NCI-H2171 treated with DMSO at 0.1 percent for 48 hours (cell line): Measurements from ENCODE around the gene SGIP1.
A peak's percentile ranks its signal among the peaks of the same experiment; 100 is the strongest.

Experiments
- DNase-seq: peaks from one replicate; lab custom pipeline; 2025; lab: John Stamatoyannopoulos, UW

Gene SGIP1

DNA sequence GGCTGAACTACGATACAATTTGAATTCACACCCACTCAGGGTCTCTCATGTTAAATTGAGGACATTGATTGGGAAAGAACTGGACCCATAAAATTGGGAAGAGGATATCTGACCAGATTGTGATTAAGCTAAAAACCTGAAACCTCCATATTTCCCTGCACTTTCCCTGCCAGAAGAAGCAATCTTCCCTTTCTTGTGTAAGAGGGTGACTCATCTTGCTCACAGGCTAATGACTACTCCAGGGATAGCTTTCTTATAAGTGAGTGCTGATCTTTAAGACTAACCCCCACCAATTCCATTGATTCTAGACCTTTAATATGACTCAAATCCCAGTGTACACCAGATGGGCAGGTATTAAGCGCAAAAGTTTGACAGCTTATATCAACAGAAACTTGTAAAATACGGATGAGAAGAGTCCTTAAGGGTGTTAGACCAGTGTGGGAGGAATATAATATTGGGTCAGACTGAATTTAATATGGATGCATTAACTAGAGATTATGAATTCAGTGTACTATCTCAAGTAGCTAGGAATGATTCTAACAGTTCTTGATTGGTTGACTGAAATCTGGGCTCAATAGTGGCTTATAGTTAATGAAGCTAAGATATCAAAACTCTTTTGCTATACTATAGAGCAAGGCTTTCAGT is 12.1 kb upstream of the SGIP1 start:
- DNase-seq, result no peak

DNA sequence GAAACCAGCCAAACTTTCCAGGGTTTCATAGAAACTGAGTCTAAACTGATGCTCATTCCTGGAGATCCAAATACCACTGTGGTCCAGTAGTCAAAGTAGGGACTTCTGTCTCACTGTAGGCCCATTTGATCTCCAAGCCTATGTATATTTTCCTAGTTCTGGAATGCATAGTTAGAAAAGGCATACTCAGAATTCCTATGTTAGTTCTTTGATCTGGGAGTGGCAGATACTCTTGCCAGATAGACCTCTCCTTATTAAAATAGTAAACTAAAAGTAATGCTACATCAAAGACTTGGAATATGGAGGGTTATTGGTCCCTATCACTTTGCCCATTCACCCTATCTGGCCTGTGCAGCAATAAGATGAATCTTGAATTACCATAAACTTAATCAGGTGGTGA is 10.4 kb upstream of the SGIP1 start:
- no peak for DNase-seq

DNA sequence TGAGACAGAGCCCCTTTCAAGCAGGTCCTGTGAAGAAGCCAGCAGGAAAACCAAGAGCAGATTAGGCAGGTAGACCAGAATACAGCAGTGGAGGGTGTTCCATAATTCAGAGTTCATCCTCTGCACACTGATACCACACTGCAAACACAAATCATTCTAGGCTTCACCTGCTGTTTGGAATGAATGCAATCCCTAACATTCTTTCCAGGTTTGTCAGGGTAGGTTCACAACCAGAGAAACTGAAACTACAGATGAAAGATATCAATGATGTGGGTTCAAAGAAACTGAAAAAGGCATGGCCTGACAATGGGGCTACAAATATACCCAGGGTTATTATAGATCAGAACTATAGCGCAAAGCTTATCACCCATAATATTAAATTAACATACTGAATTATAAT is 8.9 kb upstream of the SGIP1 start:
- no peak for DNase-seq

DNA sequence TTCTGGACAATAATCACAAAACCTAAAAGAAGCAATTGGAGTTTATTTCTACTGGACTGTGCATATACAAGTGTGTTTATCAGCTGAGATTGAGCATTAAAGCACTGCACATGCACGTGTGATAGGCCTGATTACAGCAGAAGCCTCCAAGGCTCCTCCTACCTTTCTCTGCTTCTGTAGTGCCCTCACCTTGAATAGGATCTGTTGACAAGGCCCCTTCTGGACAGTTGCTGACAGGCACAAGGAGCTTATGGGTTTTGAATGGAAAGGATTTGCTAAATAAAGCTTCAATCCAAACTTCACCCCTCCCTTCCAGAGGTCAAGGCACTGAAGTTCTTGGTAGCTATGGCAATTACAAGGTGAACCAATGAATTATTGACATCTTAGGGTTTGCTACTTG is 7.9 kb upstream of the SGIP1 start:
- no peak for DNase-seq

DNA sequence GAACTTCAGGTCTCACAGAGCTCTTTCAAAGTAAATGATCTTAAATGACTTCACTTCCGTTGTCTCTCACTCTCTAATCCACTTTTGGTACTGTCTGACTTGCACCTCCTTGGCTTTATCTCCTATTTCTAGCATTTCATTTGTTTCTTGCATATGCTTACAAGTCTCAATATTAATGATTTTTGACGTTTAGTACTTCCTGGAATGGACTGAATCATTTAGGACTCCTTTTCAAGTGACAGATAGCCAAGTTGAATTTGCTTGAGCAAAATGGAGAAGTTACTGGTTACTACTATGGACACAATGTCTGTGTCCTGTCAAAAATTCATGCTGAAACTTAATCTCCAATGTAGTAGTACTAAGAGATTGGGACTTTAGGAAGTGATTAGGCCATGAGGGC is 7.0 kb upstream of the SGIP1 start:
- DNase-seq, result no peak

DNA sequence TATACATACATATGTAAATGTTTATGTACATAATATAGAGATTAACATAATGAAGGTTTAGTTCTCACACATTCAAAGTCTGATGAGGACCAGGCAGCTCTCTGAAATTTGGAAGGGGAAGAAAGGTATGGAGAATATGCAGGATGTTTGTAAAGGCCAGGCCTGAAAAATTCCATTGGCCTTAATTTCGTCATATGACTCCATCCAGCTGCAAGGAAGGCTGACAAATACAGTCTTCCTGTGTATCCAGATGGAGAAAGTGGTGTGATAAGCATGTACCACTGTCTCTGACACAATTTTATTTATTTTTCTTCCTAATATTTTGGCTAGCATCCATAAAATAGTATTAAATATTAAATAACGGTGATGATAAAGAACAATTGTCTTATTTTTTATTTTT is 6.3 kb upstream of the SGIP1 start:
- DNase-seq, result no peak

DNA sequence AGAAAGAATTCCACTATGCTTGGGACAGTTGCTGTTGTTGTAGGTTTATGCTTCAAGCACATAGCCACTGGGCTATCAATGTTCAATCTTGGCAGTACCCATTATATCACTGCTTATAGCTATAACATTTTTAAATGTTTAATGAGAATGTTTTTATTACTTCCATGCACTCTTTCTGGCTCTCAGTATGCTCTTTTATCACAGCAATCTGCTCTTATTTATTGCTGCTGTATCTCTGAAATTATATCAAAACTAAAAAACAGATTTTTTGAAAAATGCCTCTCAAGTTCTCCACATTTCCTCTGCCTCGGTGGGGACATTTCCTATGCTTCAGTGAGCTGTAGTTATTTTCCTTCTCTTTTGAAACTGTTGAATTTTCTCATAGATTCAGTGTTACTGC is 5.4 kb upstream of the SGIP1 start:
- no peak for DNase-seq

DNA sequence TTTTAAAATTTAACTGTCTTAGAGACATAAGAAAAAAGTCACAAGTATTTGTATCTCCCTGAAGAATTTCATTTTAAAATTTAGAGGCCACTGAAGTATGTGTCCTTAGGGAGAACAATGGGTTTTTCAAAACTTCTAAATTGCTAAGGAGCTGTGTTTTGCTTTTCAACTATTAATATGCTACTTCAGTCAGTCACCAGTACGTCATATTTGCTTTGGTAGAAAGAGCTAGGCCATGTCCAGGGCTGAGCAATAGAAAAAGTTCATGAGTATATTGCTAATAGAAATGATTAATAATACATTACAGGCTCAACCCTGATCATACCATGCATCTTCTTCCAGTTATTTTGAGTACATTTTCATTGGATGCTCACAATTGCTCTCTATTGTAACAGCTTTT is 1.7 kb upstream of the SGIP1 start:
- no peak for DNase-seq

DNA sequence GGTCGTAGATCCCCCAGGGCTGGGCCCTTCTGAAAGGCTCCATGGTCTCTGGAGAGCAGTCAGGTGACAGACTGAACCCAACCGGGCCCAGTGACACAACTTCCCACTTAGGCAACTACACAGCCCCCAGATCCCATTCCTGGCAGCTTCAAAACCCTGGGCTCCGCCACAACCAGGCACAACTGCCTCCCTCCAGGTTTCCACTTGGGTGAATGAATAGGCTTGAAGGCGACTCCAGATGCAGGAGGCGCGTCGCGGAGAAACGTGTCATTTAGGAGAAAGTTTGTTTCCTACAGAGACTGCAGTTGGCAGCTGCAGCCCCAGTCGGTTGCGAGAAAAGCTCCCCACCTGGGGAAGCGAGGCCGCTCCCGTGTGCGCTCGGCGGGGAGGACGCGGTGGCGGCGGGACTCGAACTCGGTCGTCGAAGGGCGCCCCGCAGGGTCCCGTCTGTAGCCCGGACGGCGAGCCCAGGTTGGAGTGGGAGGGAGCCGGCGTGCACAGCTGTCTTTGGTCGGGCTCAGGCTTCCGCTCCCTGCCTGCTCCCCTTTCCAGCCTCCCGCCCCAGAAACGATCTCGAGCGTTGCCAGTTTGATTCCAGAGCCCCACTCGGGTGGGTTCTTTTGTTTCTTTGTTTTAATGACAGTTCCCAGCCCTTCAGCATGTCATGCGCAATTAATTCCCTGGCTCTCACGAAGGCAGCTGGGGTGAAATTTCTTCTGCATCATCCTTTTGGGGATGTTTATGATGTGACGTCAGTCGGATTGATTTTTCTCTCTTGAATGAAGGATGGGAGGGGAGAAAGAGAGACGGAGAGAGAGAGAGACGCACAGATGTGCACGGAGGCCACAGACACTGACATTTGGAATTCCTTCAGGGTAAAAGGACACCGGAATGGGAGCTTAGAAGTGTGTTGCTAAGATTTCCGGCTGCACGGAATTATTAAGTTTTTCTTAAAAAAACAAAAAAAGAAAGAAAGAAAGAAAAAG is 862 bp upstream of the SGIP1 start:
- DNase-seq, result no peak

DNA sequence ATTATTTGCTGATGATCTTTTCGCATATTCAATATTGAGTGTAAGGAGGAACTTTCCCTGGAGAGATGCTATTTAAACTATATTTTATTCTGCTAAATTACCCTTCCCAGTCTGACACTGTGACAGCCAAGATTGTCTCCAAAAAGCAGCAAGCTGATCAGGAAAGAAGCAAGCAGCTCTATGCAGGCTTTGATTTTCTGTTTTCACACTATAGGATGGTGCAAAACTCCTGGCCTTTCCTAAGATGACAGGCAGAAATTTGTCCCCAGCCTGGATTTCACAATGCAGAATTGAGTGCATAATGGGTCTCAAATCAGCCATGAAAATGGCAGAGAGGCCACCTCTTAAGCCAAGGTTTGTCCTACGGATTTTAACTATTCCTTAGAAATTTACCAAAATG is 1.1 kb downstream of the SGIP1 start:
- DNase-seq, result no peak

DNA sequence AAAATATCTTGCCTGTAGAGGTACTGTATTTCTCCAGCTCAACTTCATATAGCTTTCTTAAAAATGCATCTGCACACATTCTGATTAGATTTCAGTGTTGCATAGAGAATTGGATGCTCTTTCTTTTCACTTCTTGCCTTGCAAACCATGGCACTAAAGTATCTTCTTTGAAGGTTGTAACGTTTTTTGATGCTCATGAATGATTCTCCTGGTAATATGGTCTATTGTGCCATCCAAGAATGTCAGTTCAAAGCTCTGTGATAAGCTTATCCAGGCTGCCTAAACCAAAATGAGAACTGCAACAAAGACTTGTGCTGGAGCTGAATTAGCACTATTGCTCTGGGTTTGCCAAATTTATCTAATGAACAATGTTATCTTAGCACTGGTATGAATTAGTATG is 1.9 kb downstream of the SGIP1 start:
- no peak for DNase-seq

DNA sequence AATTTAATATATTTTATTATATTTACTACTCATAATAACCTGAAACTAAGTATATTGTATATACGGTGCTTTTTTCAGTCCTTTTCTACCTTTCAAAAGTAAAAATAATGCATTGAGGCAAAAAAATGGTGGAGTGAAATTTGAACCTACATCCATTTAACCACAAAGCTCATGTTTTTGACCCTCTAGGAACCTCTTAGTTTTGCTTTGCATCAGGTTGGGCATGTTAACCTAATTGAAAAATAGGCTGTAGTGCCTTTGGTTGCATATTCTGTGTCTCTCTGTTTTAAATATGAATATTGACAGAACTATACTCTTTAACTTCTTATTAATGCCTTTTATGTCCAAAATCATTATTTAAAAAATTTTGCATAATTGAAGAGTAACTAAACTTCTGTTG is 3.8 kb downstream of the SGIP1 start:
- DNase-seq, result no peak

DNA sequence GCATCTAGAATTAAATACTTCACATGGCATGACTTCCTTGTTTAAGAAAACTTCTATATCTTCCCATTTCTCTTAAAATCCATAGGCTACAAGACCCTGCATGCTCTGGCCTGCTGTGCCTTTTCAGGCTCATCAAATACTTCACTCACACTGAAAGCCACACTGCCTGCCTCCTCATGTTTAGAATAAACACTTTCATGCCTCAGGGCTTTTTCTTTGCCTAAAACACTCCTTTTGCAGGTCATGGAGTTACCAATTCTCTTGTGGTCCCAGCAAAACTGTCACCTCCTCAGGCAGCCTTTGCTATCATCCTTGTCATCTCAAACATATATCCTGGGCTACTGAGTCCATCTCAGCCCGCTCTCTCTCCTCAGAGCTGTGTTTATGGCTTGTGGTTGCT is 5.5 kb downstream of the SGIP1 start:
- DNase-seq, result no peak

DNA sequence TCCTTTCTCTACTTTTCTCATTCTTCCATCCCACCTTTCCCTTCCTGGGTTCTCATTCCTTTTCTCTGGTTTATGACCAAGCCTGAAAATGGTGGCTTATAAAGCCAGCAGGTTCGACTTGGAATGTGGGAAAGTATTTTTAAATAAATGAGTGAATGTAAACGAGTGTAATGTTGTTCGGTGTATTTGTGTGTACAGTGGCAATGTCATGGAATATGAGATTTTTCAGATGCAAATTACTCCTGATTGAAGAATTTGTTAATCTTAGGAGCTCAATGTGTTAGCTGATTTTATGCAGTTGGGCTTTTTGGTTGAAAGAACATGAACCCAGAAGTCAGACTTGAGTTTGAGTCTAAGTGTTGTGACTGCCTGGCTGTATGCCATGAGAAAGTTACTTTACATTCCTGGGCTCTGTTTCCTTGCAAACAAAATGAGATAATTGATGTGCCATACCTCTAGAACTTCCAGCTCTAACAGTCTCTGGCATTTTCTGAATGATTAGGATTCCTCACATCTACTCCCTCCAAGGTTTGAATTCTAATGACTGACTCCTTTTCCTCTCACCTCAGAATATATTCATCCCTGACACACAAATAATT is 6.6 kb downstream of the SGIP1 start:
- no peak for DNase-seq

DNA sequence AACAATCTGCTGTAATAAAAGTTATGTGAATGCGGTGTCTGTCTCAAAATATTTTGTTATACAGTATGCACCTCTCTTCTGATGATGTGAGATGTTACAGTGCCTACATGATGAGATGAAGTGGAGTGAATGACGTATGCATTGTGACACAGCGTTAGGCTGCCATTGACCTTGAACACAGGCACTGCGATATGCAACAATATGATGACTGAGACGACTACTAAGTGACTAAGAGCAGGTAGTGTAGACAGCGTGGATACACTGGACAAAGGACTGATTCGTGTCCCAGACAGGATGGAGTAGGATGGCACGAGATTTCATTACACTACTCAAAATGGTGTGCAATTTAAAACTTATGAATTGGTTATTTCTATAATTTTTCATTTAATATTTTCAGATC is 8.4 kb downstream of the SGIP1 start:
- no peak for DNase-seq

DNA sequence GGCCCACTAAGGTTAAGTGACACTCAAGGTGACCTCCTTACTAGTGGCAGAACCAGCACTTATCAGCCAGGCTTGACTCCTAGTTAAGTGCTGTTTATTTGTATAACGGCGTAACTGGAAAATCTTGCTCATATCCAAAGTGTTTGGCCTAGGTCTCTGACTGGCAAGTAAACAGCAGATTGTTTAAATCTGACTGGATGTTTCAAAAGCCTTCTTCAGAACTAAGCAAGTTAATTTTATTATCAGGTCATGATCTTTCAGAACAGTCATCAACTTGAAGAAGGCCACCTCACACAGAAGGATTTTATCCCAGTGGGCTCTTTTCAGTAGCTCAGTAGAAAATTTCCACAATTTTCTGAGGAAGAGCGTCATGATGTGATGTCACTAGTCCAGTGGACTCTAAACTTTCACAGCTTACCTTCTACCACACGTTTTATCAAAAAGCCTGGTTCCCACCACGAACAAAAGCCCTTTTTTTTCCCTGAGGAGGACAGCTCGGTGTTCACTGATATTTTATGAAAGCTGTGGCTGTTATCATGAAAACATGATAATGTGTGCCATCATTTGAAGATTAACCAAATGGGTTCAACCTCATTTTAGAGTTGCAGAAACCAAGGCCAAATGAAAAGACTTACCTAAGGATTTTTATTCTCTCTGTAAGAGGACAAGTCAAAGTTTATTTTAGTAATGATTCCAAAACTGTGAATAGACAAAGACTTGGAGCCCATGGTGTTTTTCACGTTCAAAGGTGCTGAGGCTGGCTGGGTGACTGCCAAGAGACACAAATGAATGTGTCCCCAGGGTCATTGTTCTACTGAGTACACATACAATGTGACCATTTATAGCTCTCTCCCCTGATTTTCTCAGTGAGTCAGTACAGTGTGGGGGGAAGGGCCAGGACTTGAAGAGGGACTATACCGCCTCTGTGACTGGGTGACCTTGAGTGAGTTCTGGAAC is 9.1 kb downstream of the SGIP1 start:
- DNase-seq, result peak; percentile 62

DNA sequence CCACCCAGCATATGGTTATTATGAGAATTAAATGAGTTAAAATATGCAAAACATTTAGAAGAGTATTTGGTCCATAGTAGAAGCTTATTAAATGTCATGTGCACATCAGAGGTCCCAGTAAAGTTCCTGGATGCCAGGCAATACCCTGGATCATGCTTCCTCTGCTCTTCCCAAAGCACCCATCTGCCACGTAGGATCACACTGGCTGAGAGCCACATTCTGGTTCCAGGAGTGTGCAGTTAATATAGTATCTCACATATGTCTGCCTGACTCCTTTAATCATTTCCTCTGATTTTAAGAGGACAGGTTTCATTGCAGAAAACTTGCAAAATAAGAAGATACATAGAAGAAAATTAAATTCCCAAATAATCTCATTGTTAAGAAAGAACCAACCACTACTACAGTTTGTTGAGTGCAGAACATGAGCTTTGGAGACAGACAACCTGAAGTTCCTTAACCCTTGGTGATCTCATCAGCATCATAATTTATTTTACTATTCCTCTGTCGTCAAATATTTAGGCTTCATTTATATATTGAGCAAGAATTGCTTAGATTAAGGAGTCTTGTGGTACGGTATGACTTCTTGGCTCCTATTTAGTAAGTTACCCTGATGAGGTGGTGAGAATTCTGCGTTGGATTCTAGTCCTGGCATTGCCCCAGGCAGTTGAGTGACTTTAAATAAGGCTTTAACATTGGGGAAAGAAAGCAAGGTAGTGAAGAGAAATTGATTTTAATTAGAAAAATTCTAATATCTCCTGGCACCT is 12.3 kb downstream of the SGIP1 start:
- peak; percentile 63 for DNase-seq

DNA sequence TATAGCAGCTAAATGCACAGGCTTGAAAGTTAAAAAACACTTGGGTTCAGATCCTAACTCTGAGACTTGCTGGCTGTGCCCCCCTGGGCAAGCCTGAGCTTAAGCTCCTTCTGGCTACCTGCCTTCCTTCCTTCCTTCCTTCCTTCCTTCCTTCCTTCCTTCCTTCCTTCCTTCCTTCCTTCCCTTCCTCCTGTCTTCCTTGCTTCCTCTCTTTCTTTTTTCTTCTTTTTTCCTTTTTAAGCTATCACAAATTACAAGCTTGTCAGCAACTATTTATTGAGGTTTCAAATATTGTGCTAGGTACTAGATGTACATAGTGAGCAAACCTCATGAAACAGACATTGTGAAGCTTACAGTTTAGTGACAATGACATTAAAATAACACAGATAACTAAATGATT is 15.1 kb downstream of the SGIP1 start:
- no peak for DNase-seq

DNA sequence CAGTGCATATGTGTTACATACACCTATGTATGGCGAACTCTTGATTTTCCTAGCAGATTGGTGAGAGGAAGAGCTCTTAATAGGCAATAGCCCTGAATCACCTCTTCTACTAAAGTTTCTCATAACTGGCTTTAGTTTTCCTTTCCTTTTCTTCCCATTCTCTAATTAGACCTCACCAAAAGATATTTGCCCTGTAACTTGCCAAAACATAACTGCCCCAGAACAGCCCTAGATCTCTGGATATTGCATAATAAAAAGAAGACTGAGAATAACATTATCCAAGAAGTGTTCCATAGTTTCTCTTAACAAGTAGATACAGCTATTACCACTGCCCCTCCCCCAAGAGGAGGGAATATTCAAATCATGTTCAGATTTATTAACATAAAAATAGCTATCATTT is 16.3 kb downstream of the SGIP1 start:
- DNase-seq, result no peak

DNA sequence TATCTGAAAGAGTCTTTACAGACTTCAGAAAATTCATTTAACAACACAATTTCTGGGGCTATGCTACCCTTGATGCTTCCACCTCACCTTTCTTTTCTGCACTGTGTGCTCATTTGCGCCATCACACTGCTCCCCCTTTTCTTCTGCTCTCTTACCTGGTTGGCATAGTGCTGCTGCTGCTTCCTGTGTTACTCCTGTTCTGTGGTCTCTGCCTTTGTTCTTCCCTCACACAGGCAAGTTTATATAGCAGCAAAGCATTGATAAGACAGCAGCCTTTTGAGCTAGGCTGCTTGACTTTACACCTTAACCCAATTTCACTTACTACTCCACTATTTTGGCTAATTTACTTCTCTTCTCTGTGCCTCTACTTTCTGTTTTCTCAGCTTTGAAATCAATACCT is 18.3 kb downstream of the SGIP1 start:
- DNase-seq, result no peak

DNA sequence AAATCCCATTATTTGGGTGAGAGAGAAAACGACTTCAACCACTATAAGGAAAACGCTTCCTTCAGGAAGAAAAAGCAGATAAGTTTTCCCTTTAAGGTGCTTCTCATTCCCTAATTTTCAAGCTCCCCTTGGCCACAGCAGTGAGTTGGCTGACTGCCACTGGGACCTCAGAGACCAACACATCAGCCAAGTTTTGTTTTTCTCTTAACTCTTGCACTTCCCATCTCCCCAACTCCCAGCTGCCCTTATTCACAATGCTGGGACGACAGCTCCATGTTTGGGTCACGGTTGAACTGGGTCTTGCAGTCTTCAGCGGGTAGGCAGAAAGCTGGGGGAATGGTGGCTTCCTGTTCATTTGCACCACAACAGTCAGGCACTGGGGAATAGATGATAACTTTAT is 18.9 kb downstream of the SGIP1 start:
- no peak for DNase-seq
